GM19463 (cell line): ENCODE results near the gene GSC2.

Source experiments
- ATAC-seq: cut with Tn5 transposase; IDR thresholded peaks from one replicate; pipeline ENCODE4 v1.9.1; 2021; ENCODE audit warnings: mild to moderate bottlenecking, moderate library complexity; ENCODE audit not compliant: unreplicated experiment

Gene GSC2

DNA sequence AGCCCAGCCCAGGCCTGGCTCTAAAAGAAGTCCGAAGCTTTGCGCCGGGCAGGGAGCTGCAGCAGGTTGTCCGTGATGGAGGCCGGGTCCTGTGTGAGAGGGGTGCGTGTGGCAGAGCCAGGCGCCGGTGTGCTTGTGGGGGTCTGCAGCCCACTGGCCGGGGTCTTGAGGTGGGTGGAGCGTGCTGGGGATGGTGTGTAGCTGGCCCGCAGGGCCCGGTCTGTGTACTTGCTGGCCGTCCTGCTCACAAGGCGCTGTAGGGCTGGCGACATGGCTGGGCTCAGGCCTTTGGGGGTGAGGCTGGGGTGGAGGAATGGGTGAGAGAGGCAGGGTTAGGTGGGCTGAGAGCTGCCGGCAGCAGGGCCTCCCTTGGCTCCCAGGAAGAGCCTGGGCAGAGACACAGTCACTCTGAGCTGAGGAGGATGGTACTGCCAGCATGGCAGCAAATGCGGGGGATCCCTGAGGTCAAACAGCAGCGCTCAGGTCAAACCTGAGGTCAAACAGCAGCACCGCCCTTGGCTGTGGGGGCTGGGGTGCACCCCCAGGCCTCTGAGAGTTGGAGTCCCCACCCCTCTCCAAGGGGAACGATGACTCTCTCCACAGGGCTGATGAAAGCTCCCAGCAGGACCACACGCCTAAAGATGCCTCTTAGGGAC is 15.8 kb downstream of the GSC2 start:
- no peak for ATAC-seq

DNA sequence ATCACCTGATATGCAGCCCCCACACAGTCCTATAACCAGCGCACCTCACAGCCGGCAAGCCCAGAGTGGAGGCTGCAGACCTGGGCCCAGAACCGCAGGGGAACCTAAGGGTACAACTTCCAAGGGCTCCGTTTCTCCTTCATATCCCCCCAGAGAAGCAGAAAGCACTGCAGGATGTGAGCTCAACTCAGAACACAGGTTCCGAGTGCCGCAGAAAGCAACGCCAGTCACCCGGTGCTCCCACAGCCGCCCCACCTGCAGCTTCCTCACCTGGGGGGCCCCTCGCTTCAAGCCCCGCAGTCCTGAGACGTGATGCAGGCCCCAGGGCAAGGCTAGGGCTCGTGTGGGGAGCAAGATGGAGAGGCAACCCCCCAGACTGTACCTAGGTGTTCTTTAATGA is 16.5 kb downstream of the GSC2 start:
- no peak for ATAC-seq

GRCh38 chr22:19132693-19133400 is 17.2 kb downstream of the GSC2 start:
- no peak for ATAC-seq

DNA sequence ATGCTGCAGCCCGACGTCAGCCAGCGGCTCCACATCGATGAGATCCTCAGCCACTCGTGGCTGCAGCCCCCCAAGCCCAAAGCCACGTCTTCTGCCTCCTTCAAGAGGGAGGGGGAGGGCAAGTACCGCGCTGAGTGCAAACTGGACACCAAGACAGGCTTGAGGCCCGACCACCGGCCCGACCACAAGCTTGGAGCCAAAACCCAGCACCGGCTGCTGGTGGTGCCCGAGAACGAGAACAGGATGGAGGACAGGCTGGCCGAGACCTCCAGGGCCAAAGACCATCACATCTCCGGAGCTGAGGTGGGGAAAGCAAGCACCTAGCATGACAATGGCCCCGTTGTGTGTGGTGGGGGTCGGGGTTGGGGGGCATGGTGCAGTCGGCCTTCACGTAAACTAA is 17.9 kb downstream of the GSC2 start:
- ATAC-seq, result no peak

- no peak for ATAC-seq
These were observed 18.4 kb downstream of the GSC2 start for GRCh38 chr22:19131685-19132015.

GRCh38 chr22:19130959-19131684 is 19.0 kb downstream of the GSC2 start, which contains the start of gene TSSK2:
Gene TSSK2, plus strand, starts transcription at chr22:19131308. Its CDS starts 92 bp downstream, at chr22:19131400.
- no peak for ATAC-seq

- ATAC-seq, result no peak
These were observed 20.2 kb downstream of the GSC2 start for GRCh38 chr22:19129871-19130270.

DNA sequence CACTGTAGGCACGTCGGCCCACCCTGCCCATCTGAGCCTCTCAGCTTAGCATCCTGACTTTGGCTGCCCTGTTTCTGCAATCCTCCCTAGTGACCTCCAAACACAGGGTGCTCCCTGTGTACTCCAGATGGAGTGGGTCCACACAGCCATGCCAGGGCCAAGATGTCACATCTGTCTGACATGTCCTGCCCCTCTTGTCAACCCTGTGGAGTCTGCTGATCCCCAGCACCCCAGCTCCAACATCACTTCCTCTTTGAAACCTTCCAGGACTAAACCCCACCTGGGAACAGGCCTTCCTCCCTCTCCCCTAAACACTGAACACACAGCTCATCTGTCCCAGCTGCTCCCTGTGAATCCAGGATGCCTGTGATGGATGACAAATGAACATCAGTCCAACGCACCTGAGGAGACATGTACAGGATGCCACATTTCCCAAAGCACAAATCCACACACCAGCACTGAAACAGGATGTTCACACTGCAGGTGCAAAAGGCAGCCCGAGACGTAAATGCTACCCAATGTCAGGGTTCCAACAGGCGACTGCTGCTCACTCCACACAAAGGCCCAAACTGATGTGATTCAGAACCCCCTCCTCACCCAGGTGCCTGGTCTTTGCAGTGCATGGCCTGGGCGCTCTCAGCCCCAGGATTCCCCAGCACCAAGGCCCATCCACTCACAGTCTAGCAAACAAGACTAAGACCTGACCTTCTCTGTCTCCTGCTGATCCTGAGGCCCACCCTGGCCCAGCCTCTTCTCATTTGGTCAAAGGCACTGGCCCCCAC is 21.0 kb downstream of the GSC2 start:
- no peak for ATAC-seq

DNA sequence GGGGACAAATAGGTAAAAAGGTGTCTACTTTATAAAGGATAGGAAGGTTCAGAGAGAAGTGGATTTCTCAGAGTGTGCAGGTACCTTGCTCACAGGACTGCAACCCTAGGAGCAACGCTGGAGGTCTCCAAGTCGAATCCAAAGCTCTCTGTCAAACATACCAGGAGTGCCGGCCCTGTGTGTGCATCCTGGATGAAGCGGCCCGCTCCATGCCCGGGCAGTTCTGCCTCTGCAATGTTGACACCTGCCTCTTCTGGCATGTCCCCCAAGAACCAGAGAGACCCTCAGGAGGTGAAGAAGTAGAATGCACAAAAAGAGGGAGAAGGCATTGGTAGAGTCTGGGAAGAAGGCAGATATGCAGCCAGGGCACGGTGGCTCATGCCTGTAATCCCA is 22.1 kb downstream of the GSC2 start:
- ATAC-seq, result no peak

GRCh38 chr22:19127329-19128008 is 22.6 kb downstream of the GSC2 start:
- no peak for ATAC-seq

DNA sequence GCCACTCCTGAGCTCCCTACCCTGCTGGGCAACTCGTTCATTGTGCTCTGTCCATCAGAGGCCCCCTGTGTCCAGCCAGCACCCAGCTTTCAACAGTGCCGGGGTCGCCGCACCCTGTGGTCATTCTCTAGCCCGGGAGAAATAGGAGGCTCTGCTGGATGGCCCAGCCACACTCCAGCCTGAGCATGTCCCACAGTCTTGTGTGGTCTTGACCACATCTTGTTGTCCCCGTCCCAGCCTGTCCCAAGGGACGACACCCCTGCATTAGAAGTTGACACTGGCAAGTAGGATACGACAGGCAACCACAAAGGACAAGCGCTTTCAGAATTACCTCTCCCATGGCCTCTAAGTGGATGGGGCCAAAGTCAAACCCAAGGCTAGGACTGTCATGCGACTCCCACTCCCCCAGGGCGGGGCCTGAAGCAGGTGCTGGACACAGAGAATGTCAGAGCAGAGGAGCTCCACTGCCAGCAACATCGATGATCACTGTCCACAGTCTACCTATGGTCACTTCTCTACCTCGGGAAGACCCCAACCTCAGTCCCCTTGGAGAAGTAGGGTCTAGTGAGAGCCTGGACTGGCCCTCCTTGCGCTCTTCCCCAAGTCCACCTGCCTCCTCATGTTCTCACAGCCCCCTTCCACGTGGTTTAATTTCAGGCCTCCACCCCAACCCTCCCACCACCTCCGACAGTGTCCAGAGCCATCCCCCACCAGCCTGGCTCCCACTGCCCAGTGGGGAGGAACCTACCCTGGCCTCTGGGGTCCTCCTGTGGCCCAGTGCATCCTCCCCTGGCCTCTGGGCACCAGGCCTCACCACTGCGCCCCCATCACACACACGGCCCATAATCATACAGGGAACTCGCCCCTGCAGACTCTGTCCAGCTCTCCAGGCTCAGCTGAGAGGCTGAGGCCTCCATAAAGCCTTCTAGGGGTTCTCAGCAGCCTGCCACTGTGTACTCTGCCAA is 23.5 kb downstream of the GSC2 start:
- ATAC-seq, result no peak

DNA sequence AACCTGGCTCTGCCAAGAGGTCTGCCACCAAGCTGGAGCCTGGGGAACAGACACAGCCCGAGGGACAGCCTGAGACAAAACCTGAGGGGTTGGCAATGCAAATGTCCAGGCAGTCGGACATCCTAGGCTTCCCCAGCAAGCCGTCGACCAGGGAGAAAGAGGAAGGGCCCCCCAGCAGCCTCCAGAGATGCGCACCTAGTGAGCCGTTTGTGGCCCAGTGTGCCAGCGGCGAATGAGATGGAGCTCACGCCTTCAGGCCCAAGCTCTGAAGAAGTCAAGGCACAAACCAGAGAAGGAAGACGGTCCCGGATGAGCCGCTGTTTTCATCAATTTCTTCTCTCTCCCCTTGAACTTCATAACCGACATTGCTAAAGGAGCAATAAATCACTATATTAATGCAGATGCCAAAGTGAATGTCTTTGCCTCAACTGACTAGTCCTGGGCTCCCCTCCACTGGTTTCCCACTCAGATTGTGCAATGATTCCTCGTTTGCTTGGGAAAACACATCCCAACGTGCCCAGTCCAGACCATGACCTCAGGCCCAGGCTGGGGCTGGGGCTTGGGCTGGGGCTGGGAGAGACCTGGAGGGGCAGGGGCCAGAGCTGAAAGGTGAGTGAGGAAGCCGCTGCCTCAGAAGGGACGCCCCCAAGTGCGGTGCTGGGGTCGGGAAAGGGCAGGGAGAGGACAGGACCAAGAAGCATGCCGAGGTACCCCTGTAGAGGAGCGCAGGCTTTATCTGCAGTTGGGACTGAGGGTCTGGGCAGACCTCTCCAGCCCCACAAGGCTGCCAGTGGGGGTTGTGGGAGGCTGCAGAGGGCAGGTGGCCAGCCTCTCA is 24.4 kb downstream of the GSC2 start:
- no peak for ATAC-seq

- no peak for ATAC-seq
These were observed 25.1 kb downstream of the GSC2 start for GRCh38 chr22:19125011-19125410.

DNA sequence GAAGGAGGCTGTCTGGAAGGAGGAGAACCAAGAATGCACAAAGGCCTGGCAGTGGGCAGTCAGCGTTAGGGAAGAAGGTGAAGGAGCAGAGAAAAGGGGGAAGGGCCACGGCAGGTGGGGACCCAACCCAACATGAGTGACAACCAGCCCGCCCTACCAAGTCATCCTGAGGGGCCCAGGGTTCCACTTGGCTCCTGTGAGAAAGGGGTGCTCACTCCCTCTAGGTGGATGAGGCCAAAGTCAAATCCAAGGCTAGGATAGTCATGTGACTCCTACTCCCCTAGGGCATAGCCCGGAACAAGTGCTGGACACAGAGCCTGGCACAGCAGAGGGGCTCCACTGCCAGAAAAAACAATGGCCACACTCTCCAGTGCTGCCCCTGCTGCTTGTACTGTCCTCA is 25.7 kb downstream of the GSC2 start:
- ATAC-seq, result no peak

GRCh38 chr22:19123936-19124335 is 26.2 kb downstream of the GSC2 start:
- ATAC-seq, result no peak

DNA sequence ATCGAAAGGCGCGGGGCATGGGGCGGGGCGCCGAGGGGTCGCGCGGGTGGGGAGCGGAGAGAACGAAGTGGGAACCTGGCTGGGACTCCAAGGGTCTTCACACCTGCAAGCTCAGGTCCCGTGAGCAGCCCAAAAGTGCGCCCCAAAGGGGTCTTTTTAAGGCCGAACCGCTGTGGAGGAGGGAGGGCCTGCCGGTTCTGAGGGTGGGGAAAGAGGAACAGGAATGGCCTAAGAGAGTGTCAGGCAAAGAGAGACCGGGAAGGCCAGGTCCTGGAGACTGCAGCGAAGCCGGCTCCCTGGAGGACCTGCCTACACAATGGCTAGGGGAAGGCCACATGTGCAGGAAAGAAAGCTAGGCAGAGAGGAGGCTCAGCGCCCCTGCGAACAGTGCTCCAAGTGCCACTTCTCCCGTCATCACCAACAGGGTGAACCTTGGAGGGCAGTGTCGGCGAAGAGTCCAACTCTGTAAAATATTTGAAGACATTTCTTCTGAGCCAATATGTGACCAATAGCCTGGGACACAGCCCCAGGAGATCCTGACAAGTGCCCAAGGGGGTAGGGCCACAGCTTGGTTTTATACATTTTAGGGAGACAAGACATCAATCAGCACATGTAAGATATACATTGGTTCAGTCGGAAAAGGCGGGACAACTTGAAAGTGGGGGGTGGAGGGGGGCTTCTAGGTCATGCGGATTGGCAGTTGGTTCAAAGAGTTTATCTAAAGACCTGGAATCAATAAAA is 27.2 kb downstream of the GSC2 start:
- no peak for ATAC-seq

- peak; percentile 83 for ATAC-seq
These were observed 27.8 kb downstream of the GSC2 start, which contains the start of gene DGCR2 for GRCh38 chr22:19122143-19122751. Gene DGCR2, minus strand, starts transcription at chr22:19122412. Its CDS starts 206 bp downstream, at chr22:19122206.
